GM19463 (cell line): Measurements from ENCODE around the gene ARSG.
"Not testable (repeated sequence)": the region's sequence is repeated elsewhere in the genome, so short reads cannot be mapped to it uniquely, and the experiment has no call there.

Experiments used
- ATAC-seq: cut with Tn5 transposase; IDR thresholded peaks from one replicate; pipeline ENCODE4 v1.9.1; 2021; ENCODE audit warnings: mild to moderate bottlenecking, moderate library complexity; ENCODE audit not compliant: unreplicated experiment

Gene ARSG

DNA sequence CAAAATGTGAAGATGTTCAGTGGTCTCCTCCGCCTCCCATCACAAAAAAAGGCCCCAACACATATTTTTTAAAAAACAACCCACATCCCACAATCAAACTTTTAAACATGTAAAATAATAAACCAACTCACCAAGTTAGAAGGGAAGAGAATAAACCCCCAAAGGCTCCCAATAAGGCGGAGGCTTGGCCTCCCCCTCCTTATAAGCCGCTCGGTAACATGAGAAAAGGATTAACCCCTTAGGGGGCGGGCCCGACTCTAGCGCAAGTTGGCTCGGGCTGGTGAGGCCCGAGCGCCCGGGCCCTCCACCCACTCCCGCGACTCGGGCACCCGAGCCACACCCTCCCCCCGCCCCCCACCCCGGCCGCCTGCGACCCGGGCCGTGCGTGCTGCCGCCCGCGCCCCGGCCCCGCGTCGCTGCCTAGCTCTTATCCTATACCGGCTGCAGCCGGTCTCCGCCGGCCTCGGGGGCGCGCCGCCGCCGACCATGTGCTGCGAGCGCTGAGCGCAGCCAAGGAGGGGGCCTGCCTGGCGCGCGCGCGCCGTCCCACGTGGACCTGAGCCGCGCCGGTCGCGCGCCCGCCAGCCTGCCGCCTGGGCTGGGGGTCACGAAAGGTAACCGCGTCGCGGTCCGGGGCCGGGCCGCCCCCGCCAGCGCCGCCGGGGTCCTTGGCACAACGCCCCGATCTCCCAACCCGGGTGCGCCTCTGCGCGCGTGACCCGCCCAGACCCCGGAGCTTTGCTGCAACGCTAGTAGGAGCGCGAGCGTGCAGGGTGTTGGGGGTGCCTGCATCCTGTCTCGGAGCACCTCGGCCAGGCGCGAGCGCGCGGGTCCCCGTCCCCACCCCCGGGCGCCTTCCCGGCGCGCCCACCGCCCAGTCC, at the start of gene ARSG, which contains the start of gene SLC16A6:
Gene ARSG, plus strand, starts transcription at position 541 of the 881 bp plus-strand sequence. CDS start 15,999 bp downstream, outside the sequence.
Gene SLC16A6, minus strand, starts transcription at position 173 of the 881 bp plus-strand sequence. CDS start 12,807 bp downstream, outside the sequence.
- ATAC-seq: peak; percentile 46

GRCh38 chr17:68246271-68247028, 44.8 kb upstream of the ARSG start:
- ATAC-seq: no peak

GRCh38 chr17:68247445-68248198, 43.7 kb upstream of the ARSG start, which contains the start of gene AMZ2:
Gene AMZ2 (plus strand): TSS chr17:68248043. CDS start chr17:68250188, 2,145 bp downstream.
- ATAC-seq: peak; percentile 83

- peak; percentile 26 for ATAC-seq
Measured at GRCh38 chr17:68248199-68248825, 43.0 kb upstream of the ARSG start.

DNA sequence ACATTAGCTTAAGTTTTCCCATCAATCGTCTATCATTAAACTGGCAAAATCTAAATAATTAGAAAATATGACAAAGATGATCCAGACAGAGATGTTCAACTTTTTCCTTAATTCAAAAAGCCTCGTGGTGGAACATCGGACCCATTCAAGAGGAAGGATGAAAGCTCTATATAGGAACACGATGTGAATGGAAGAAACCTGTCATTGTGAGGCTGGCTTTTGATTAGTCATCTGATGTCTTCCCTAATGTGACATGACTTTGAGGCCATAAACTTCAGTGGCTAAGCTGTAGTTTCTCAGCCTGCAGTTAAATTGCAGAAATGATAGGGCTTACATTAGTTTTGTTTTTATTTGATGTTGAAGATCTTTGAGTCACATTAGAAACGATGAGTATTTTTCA, 42.4 kb upstream of the ARSG start:
- no peak for ATAC-seq

DNA sequence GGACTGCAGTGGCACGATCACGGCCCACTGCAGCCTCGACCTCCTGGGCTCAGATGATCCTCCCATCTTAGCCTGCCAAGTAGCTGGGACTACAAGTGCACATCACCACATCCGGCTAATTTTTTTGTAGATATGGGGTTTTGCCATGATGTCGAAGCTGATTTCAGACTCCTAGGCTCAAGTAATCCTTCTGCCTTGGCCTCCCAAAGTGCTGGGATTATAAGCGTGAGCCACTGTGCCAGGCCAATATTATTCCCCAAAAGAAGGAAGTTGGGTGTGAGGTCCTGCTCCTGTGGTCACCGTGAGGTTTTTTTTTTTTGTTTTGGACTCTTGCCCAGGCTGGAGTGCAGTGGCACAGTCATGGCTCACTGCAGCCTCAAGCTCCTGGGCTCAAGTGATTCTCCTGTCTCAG, 41.9 kb upstream of the ARSG start:
- no peak for ATAC-seq

GRCh38 chr17:68253426-68253825, 37.9 kb upstream of the ARSG start:
- ATAC-seq: not testable (repeated sequence)

DNA sequence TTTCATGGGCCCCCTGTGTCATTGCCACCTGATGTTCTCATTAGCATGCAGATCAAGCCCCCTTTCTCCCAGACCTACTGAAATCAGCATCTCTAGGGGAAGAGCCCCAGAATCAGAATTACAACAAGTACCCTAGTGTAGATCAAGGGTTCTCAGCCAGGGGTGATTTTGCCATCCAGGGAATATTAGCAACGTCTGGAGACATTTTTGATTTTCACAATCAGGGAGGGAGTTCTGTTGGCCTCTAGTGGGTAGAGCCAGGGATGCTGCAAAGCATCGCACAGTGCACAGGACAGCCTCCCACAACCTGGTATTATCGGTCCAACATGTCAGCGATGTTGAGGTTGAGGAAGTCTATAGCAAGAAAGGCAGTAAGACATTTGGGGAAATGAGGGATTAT, 36.1 kb upstream of the ARSG start:
- ATAC-seq: no peak

DNA sequence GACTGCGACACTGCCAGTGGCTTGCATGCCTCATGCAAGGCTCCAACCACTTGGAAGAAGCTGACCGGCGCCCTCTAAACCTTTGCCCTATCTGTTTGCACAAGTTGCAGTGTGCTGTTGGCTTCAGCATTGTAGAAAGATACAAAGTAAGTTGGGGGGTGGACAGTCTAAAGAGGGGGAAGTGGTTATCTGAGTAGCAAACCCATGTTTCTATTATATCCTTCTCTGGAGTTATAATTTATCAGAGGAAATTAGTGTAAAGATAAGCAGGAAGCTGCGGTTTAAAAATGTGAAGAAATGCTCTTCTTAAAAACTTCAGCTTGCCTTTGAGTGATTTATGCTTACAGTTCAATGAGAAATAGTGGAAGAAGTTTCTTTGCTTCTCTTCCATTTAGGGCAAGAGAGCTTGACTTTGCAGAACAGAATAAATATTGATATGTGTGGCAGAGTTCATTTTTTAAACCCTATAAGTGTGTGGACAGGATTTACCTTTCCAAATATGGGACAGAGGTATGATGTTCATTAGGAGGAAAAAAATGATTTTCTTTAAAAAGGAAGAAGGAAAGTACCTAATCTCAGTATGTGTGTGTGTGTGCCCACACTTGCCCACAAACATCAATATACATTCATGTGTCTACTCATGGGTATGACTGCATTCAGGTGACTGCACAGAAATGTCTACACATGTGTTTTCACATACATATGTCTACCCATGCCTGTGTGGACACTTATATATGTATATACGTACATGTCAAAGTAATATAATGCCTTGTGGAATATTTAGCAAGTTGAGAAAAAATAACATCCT, 35.4 kb upstream of the ARSG start:
- ATAC-seq: no peak

DNA sequence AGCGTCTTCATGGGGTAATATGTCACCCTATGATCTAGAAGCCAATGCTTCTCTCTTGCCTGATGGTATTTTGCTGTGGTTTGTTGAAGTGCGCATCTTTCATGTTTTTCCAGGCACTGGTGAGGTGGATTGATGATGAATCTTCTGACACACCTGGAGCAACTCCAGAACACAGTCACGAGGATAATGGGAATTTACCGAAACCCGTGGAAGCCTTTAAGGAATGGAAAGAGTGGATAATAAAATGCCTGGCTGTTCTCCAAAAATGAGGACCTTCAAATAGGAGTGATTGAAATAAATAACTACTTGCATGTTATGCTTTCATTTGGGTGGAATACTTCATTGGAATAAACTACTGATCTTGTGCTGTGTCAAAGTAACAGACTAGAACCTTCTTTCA, 34.6 kb upstream of the ARSG start:
- ATAC-seq: not testable (repeated sequence)

- ATAC-seq: no peak
Measured at GRCh38 chr17:68257934-68258333, 33.4 kb upstream of the ARSG start.

GRCh38 chr17:68258890-68259647, 32.2 kb upstream of the ARSG start:
- peak; percentile 93 for ATAC-seq

- not testable (repeated sequence) for ATAC-seq
Measured at GRCh38 chr17:68259648-68259951, 31.7 kb upstream of the ARSG start.

DNA sequence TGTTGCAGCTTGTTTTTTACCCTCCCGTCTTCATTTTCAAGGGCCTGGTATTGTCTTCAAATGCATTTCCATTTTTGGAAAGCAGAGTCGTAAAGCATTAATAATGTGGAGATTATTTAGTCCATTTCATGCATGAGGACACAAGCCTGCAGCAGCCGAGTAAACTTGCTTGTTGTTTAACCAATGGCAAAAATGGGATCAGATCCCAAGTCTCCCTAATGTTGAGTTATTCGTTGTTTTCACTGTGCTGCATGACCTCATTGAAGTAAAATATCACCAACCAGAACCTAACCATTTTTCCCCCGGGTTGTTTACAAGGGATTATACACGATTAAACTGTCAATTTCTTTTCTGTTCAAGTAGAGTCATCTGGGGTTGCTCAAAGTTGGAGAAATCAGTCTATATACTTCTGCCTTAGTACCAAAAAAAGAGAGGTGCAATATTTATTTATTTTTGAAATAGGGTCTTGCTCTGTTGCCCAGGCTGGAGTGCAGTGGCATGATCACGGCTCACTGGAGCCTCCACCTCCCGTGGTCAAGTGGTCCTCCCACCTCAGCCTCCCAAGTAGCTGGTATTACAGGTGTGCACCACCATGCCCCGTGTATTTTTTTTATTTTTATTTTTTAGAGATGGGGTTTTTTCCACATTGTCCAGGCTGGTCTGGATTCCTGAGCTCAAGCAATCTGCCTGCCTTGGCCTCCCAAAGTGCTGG, 31.1 kb upstream of the ARSG start:
- ATAC-seq: no peak

DNA sequence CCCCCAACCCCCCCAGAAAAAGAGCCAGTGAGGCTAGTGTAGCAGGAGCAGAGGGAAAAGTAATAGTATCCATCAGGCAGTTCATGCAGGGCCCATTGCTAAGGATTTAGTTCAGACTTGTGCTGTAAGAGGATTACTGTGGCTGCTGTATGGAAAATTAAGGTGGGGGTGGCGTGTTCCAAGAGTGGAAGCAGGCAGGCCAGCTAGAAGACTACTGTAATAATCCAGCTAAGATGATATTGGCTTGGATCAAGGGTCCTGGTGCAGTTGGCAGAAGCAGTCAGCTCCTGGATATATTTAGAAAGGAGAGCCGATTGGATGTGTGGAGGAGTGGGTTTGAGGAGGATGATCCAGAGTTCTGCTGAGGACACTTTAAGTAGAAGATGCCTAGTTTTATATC, 28.8 kb upstream of the ARSG start:
- not testable (repeated sequence) for ATAC-seq

DNA sequence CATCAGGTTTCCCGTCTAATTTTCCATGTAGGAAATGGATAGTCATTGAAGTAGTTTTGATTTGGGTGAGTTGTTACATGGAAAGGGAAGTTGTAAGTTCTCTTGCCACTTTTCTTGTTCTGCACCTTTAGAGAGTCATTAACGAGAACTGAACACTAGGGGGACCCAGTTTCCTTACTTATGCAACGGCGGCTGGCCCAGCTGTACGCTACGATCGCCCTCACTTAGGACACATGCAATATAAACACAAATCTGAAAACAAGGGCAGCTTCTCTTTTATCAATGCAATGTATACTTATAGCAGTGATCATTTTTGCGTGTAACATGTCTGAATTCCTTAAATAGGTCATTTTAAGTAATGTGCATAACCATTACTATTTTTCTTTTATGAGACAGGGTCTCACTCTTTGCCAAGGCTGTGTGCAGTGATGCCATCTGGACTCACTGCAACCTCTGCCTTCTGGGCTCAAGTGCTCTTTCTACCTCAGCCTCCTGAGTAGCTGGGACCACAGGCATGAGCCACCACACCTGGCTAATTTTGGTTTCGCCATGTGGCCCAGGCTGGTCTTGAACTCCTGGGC, 28.1 kb upstream of the ARSG start:
- ATAC-seq: not testable (repeated sequence)

DNA sequence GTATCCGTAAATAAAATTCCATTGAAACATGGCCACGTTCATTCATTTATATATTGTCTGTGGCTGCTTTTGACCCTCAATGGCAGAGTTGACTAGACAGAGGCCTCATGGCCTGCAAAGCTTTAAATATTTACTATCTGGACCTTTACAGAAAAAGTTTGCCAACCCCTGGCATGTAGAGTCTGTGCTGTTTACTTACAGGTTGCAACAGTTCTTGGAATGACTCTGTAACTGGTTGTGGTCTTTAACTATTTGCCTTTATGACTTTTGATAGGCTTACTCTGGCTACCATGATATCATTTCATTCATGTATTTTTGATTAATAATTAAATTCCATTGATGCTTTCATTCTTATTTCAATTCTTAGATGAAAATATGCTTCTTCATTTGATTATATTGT, 25.5 kb upstream of the ARSG start:
- not testable (repeated sequence) for ATAC-seq

DNA sequence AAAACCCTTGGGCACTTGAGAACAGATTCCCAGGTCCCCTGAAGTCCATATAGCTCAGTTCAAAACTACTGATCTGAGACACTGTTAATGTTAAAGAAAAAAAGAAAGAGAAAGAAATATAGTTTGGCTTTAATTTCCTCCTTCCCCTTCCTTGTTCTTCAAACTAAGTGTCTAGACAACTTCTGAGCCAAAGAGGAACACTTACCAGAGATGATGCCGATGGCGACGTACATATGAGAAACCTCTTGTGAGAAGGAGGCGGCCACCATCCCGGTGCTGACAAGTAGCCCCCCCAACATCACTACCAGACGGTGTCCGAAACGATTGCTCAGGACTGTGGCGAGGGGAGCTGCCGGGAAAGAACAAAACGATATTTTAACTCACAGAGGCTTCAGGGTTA, 17.6 kb upstream of the ARSG start:
- no peak for ATAC-seq
